HepG2 (cell line): Measurements from ENCODE around the gene NINL. TPM values are rescaled to one million over a fixed set of nuclear protein-coding genes. Genes with fewer than 3 reads are reported as not detected.

Experiments used
- ISX ChIP-seq: sonication (generic); formaldehyde crosslinking; conservative IDR thresholded peaks from 2 replicates; pipeline ENCODE4 v1.5.0; 2020; ENCODE audit warnings: missing genetic modification reagents
- MED13 ChIP-seq: sonication (generic); formaldehyde crosslinking; IDR thresholded peaks from 2 replicates; pipeline ENCODE4 v1.5.0; 2020; ENCODE audit warnings: missing genetic modification reagents
- MXD1 ChIP-seq: sonication (generic); formaldehyde crosslinking; IDR thresholded peaks from 2 replicates; pipeline ENCODE4 v1.4.0; 2020; ENCODE audit warnings: mild to moderate bottlenecking, missing genetic modification reagents
- NFYB ChIP-seq: sonication (generic); formaldehyde crosslinking; IDR thresholded peaks from 2 replicates; pipeline ENCODE4 v1.4.0; 2020; ENCODE audit warnings: missing genetic modification reagents
- NPAS2 ChIP-seq: sonication (generic); formaldehyde crosslinking; IDR thresholded peaks from 2 replicates; pipeline ENCODE4 v1.8.0; 2022; ENCODE audit warnings: mild to moderate bottlenecking, missing genetic modification reagents, borderline replicate concordance
- PRDM4 ChIP-seq: sonication (generic); formaldehyde crosslinking; IDR thresholded peaks from 2 replicates; pipeline ENCODE4 v1.9.0; 2021; ENCODE audit warnings: missing genetic modification reagents, borderline replicate concordance
- SMAD1 ChIP-seq: sonication (generic); formaldehyde crosslinking; IDR thresholded peaks from 2 replicates; pipeline ENCODE4 v1.4.0; 2020; ENCODE audit warnings: missing genetic modification reagents, low read depth, mild to moderate bottlenecking, borderline replicate concordance
- TFE3 ChIP-seq: IDR thresholded peaks from 2 replicates; pipeline ENCODE4 v1.6.1; 2016
- ZHX1 ChIP-seq: sonication (generic); formaldehyde crosslinking; IDR thresholded peaks from 2 replicates; pipeline ENCODE4 v1.8.1; 2022; ENCODE audit warnings: low read depth, mild to moderate bottlenecking, missing genetic modification reagents
- ZNF205 ChIP-seq: IDR thresholded peaks from 2 replicates; pipeline ENCODE4 v1.6.1; 2018; ENCODE audit warnings: missing biosample characterization, missing genetic modification reagents
- ZNF276 ChIP-seq: sonication (generic); formaldehyde crosslinking; IDR thresholded peaks from 2 replicates; pipeline ENCODE4 v1.4.0; 2020; ENCODE audit warnings: mild to moderate bottlenecking, low read depth, missing genetic modification reagents
- ZNF382 ChIP-seq: sonication (generic); formaldehyde crosslinking; IDR thresholded peaks from 2 replicates; pipeline ENCODE4 v1.5.0; 2020; ENCODE audit warnings: missing genetic modification reagents, mild to moderate bottlenecking, borderline replicate concordance
- ZNF451 ChIP-seq: sonication (generic); formaldehyde crosslinking; IDR thresholded peaks from 2 replicates; pipeline ENCODE4 v1.5.0; 2020; ENCODE audit warnings: mild to moderate bottlenecking, missing genetic modification reagents
- ZNF512B ChIP-seq: sonication (generic); formaldehyde crosslinking; IDR thresholded peaks from 2 replicates; pipeline ENCODE4 v1.5.1; 2020; ENCODE audit warnings: missing genetic modification reagents, mild to moderate bottlenecking, borderline replicate concordance
- ZNF772 ChIP-seq: sonication (generic); formaldehyde crosslinking; IDR thresholded peaks from 2 replicates; pipeline ENCODE4 v1.5.0; 2020; ENCODE audit warnings: mild to moderate bottlenecking, missing genetic modification reagents
- ZNF816 ChIP-seq: sonication (generic); formaldehyde crosslinking; IDR thresholded peaks from 2 replicates; pipeline ENCODE4 v1.8.0; 2022; ENCODE audit warnings: missing genetic modification reagents, mild to moderate bottlenecking, borderline replicate concordance
- polyA plus RNA-seq, 8 experiments: library from polyadenylated mRNA; depleted of rRNA in 3 of 8; stranded (reverse) in 7 of 8; unstranded in 1 of 8; fragments of >200 nt; fragmentation: Illumina TruSeq in 4 of 8; extraction: Trizol in 4 of 8; gene quantifications; 2 replicates each; pipeline versions ENCODE4 v1.2.1 to v1.2.3, GENCODE V29; 2011 to 2016; ENCODE audit warnings: low read depth in 4 of 8, missing spikeins in 1 of 8, mixed read lengths in 1 of 8; ENCODE audit not compliant: insufficient read depth in 1 of 8
- total RNA-seq, 5 experiments: library from RNA; depleted of rRNA; stranded (reverse); fragments of >200 nt; fragmentation: Illumina TruSeq; extraction: Trizol; gene quantifications; 2 replicates each; pipeline ENCODE4 v1.2.3, GENCODE V29; 2016; ENCODE audit warnings: low read depth in 1 of 5

Gene NINL
- total and polyA plus RNA-seq, 2 of the 13 experiments (the other 11 are each of a cell fraction or from before 2014, with no cell fraction given): 32.3 to 34.3 TPM

GRCh38 chr20:25579081-25579770 lies 6.1 kb downstream of the NINL start (continued):
- TF ChIP-seq TFE3 (peak; percentile 40; the same call in 1 of the 2 replicates), SMAD1 (CRISPR knock-in tag) (no peak), ZNF512B (0 out of 2 replicates have a peak, but pooled peaks have one; percentile 18), ZNF451 (CRISPR knock-in tag) (0 out of 2 replicates have a peak, but pooled peaks have one; percentile 66), MED13 (CRISPR knock-in tag) (no peak), NPAS2 (no peak), ZNF276 (no peak), ISX (CRISPR knock-in tag) (no peak), NFYB (CRISPR knock-in tag) (no peak), ZNF816 (CRISPR knock-in tag) (no peak), MXD1 (0 out of 2 replicates have a peak, but pooled peaks have one; percentile 48), ZNF772 (CRISPR knock-in tag) (no peak), ZNF205 (CRISPR knock-in tag) (no peak; the same call in 1 of the 2 replicates), ZNF382 (no peak), PRDM4 (CRISPR knock-in tag) (0 out of 2 replicates have a peak, but pooled peaks have one; percentile 59), ZHX1 (CRISPR knock-in tag) (no peak)
